GM23338 (cell line): Measurements from ENCODE around the gene MYLK4. TPM values are rescaled to one million over a fixed set of nuclear protein-coding genes. Genes with fewer than 3 reads are reported as not detected.

ENCODE experiments used
- ATAC-seq: fragments of 200-7000 bp; cut with Tn5 transposase; 3 replicates; pipeline ENCODE4 v1.9.1; 2020
- DNase-seq: peaks from one replicate; pipeline ENCODE4 v3.0.0-alpha.2; 2015; ENCODE audit warnings: low spot score
- H2AFZ ChIP-seq: fragments of 200-600 bp; sonication (generic); 2 replicates; pipeline ENCODE4 v1.8.0; 2016; ENCODE audit warnings: antibody characterized with exemption, mild to moderate bottlenecking, moderate library complexity
- H3F3A ChIP-seq: fragments of 200-600 bp; sonication (generic); replicated peaks from 2 replicates; pipeline ENCODE4 v1.8.0; 2017; ENCODE audit warnings: antibody characterized with exemption, mixed run types, low read depth
- H3K27ac ChIP-seq: fragments of 200-600 bp; sonication (generic); 2 replicates; pipeline ENCODE4 v1.6.1; 2016; ENCODE audit warnings: low read depth
- H3K27me3 ChIP-seq: fragments of 200-600 bp; sonication (generic); 2 replicates; pipeline ENCODE4 v1.8.0; 2016; ENCODE audit warnings: mild to moderate bottlenecking, mixed run types, moderate library complexity; ENCODE audit not compliant: insufficient read depth
- H3K36me3 ChIP-seq: fragments of 200-600 bp; sonication (generic); 2 replicates; pipeline ENCODE4 v1.8.0; 2016; ENCODE audit warnings: mild to moderate bottlenecking; ENCODE audit not compliant: insufficient read depth
- H3K4me1 ChIP-seq: fragments of 200-600 bp; sonication (generic); 2 replicates; pipeline ENCODE4 v1.8.0; 2016; ENCODE audit warnings: mild to moderate bottlenecking, moderate library complexity; ENCODE audit not compliant: insufficient read depth
- H3K4me2 ChIP-seq: fragments of 200-600 bp; sonication (generic); 2 replicates; pipeline ENCODE4 v1.7.1; 2017; ENCODE audit warnings: mixed run types
- H3K4me3 ChIP-seq: fragments of 200-600 bp; sonication (generic); 2 replicates; pipeline ENCODE4 v1.6.1; 2016; ENCODE audit warnings: mixed run types
- H3K79me2 ChIP-seq: fragments of 200-600 bp; sonication (generic); replicated peaks from 2 replicates; pipeline ENCODE4 v1.8.0; 2017; ENCODE audit warnings: mild to moderate bottlenecking; ENCODE audit not compliant: insufficient read depth
- H3K9me2 ChIP-seq: fragments of 200-600 bp; sonication (generic); 2 replicates; pipeline ENCODE4 v1.8.0; 2017; ENCODE audit not compliant: insufficient read depth
- H4K20me1 ChIP-seq: fragments of 200-600 bp; sonication (generic); replicated peaks from 2 replicates; pipeline ENCODE4 v1.8.0; 2017; ENCODE audit warnings: mild to moderate bottlenecking; ENCODE audit not compliant: insufficient read depth
- H3K27ac Mint-ChIP-seq: 2 replicates; pipeline ENCODE4 v1.8.0; 2020; ENCODE audit warnings: inconsistent platforms, mild to moderate bottlenecking, moderate library complexity, mixed read lengths
- H3K27me3 Mint-ChIP-seq: 3 replicates; pipeline ENCODE4 v1.8.0; 2022; ENCODE audit warnings: low read depth, mild to moderate bottlenecking, moderate library complexity, mixed read lengths, inconsistent platforms; ENCODE audit not compliant: insufficient read depth, poor library complexity
- H3K36me3 Mint-ChIP-seq: 3 replicates; pipeline ENCODE4 v1.8.0; 2021; ENCODE audit warnings: low read depth, mild to moderate bottlenecking, inconsistent platforms, moderate library complexity, mixed read lengths
- H3K4me1 Mint-ChIP-seq: 3 replicates; pipeline ENCODE4 v1.8.0; 2020; ENCODE audit warnings: mild to moderate bottlenecking, inconsistent platforms, mixed read lengths
- H3K4me3 Mint-ChIP-seq: 3 replicates; pipeline ENCODE4 v1.8.0; 2021; ENCODE audit warnings: moderate library complexity, mild to moderate bottlenecking, inconsistent platforms, mixed read lengths
- H3K9me3 Mint-ChIP-seq: 3 replicates; pipeline ENCODE4 v1.8.0; 2020; ENCODE audit warnings: moderate library complexity, mild to moderate bottlenecking, inconsistent platforms, mixed read lengths
- CREB1 ChIP-seq: fragments of 250-450 bp; sonication (Bioruptor Pico); IDR thresholded peaks from 2 replicates; pipeline ENCODE4 v1.5.0; 2020; ENCODE audit warnings: low read depth, mild to moderate bottlenecking, moderate library complexity
- EZH2phosphoT487 ChIP-seq: fragments of 200-600 bp; sonication (generic); IDR thresholded peaks from one replicate; pipeline ENCODE4 v1.8.1; 2018; ENCODE audit warnings: antibody characterized with exemption; ENCODE audit not compliant: unreplicated experiment
- REST ChIP-seq: IDR thresholded peaks from one replicate; pipeline ENCODE4 v1.6.1; 2018; ENCODE audit warnings: antibody characterized with exemption; ENCODE audit not compliant: unreplicated experiment
- STAT1 ChIP-seq: IDR thresholded peaks from one replicate; pipeline ENCODE4 v1.6.1; 2016; ENCODE audit warnings: antibody characterized with exemption; ENCODE audit not compliant: unreplicated experiment
- ZNF114 ChIP-seq: fragments of 250-450 bp; sonication (Bioruptor Pico); IDR thresholded peaks from 2 replicates; pipeline ENCODE4 v1.5.0; 2020; ENCODE audit warnings: mild to moderate bottlenecking, moderate library complexity
- ZNF462 ChIP-seq: fragments of 250-450 bp; sonication (Bioruptor Pico); IDR thresholded peaks from 2 replicates; pipeline ENCODE4 v1.5.0; 2020; ENCODE audit warnings: mild to moderate bottlenecking, moderate library complexity
- polyA plus RNA-seq: library from polyadenylated mRNA; unstranded; fragments of >200 nt; fragmentation: Nextera tagmentation; extraction: Ambion mirVana; gene quantifications from 2 replicates; pipeline ENCODE4 v1.2.1, GENCODE V29; 2016
- total RNA-seq: library from RNA; depleted of rRNA; stranded (reverse); fragments of >200 nt; shearing (Covaris generic); gene quantifications from 2 replicates; pipeline ENCODE4 v1.2.3, GENCODE V29; 2014
- TF ChIP-seq, protein P1 (sequence below), 2 experiments: fragments of 200-600 bp in 1 of 2; sonication (generic) in 1 of 2; conservative IDR thresholded peaks; 2 replicates each; pipeline versions ENCODE4 v1.5.1 to v1.6.1; 2016 to 2017; ENCODE audit warnings: antibody characterized with exemption in 2 of 2, low read depth in 2 of 2, mild to moderate bottlenecking in 2 of 2, moderate library complexity in 1 of 2

MYLK4 gene
- total and polyA plus RNA-seq, 2 experiments from 2014 or later, result 0.03 to 0.17 TPM

GRCh38 chr6:2626401-2626800, 124.3 kb downstream of the MYLK4 start:
- Mint-ChIP-seq H3K9me3 (no peaks in the 10 kb centered on the region), H3K4me3 (no peak overlapping the region), H3K36me3 (no peaks in the 10 kb centered on the region), H3K27me3 (no peaks in the 10 kb centered on the region), H3K27ac (no peak overlapping the region), H3K4me1 (peaks cover 8% of the 10 kb centered on the region; the same call in 2 of the 3 replicates)
- Histone ChIP-seq H2AFZ (no peak overlapping the region), H3K9me2 (no peaks in the 10 kb centered on the region), H3K27me3 (no peaks in the 10 kb centered on the region), H3K27ac (no peak overlapping the region), H3K36me3 (no peaks in the 10 kb centered on the region), H3F3A (no peaks in the 10 kb centered on the region), H3K79me2 (no peaks in the 10 kb centered on the region), H3K4me3 (no peak overlapping the region), H3K4me2 (no peak overlapping the region), H3K4me1 (no peaks in the 10 kb centered on the region; the same call in 1 of the 2 replicates), H4K20me1 (no peaks in the 10 kb centered on the region)
- ATAC-seq, result no peak
- TF ChIP-seq CREB1 (CRISPR knock-in tag) (no peak), ZNF114 (CRISPR knock-in tag) (no peak), ZNF462 (CRISPR knock-in tag) (no peak), STAT1 (no peak), REST (no peak), EZH2phosphoT487 (no peak)
- TF ChIP-seq, protein P1, sequence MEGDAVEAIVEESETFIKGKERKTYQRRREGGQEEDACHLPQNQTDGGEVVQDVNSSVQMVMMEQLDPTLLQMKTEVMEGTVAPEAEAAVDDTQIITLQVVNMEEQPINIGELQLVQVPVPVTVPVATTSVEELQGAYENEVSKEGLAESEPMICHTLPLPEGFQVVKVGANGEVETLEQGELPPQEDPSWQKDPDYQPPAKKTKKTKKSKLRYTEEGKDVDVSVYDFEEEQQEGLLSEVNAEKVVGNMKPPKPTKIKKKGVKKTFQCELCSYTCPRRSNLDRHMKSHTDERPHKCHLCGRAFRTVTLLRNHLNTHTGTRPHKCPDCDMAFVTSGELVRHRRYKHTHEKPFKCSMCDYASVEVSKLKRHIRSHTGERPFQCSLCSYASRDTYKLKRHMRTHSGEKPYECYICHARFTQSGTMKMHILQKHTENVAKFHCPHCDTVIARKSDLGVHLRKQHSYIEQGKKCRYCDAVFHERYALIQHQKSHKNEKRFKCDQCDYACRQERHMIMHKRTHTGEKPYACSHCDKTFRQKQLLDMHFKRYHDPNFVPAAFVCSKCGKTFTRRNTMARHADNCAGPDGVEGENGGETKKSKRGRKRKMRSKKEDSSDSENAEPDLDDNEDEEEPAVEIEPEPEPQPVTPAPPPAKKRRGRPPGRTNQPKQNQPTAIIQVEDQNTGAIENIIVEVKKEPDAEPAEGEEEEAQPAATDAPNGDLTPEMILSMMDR (conservative IDR thresholded peaks at IDR 0.05; ENCODE audit: low read depth in 2 of 2), result no peak
- no peak for DNase-seq
